Urinary bladder (tissue), 4 donors: Measurements from ENCODE around the gene SLC15A3. TPM values are rescaled to one million over a fixed set of nuclear protein-coding genes. Genes with fewer than 3 reads are reported as not detected.

Source experiments
- DNase-seq: peaks from one replicate; pipeline ENCODE4 v3.0.0-alpha.2; 2015; ENCODE audit errors: extremely low spot score
- H3K27ac ChIP-seq: one replicate; pipeline ENCODE4 v1.5.1; 2013; ENCODE audit warnings: low read depth, mild to moderate bottlenecking, moderate library complexity
- H3K36me3 ChIP-seq: one replicate; pipeline ENCODE4 v1.6.1; 2013; ENCODE audit warnings: mild to moderate bottlenecking, moderate library complexity; ENCODE audit not compliant: insufficient read depth
- H3K4me1 ChIP-seq: one replicate; pipeline ENCODE4 v1.6.1; 2013; ENCODE audit warnings: mild to moderate bottlenecking, moderate library complexity; ENCODE audit not compliant: insufficient read depth
- H3K4me3 ChIP-seq: one replicate; pipeline ENCODE4 v1.5.1; 2013; ENCODE audit warnings: low read depth, low read length
- WGBS: extraction: QIAGEN DNeasy Blood & Tissue Kit; methylation state at CpG from one replicate; pipeline ENCODE4 v1.1.7; 2013; 5-methylcytosine and 5-hydroxymethylcytosine counted together
- polyA plus RNA-seq: library from polyadenylated mRNA; stranded (reverse); fragments of 200-250 nt; gene quantifications from one replicate; pipeline ENCODE4 v1.2.3, GENCODE V29; 2013
- total RNA-seq: library from RNA; depleted of rRNA; stranded (reverse); fragments of >200 nt; gene quantifications from one replicate; pipeline ENCODE4 v1.2.3, GENCODE V29; 2014
- donor health status: healthy with polysubstance abuse.
- donor health status: healthy.

Gene SLC15A3
- total and polyA plus RNA-seq, 2 donors, result 12.7 to 34.7 TPM

DNA sequence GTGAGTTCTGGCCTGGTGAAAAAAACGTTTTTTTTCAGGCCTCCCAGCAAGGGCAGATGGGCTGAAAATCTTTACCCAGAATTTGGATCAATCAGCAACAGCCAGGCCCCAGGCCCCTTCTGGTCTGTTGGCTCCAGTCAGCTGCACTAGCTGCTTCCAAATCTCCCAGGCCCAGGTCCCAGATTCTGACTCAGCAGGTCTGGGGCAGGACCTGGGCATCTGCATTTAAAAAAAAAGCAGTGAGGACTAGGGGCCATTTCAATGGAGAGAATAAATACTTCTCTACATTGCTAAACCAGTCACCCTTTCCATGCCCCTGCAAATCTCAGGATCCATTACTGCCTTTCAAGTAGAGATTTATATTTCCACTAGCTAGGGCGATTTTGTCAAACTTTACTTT, 4.3 kb downstream of the SLC15A3 start:
- H3K4me1 ChIP-seq, result no peaks in the 10 kb centered on the region
- no peak overlapping the region for H3K27ac ChIP-seq
- no peak overlapping the region for H3K4me3 ChIP-seq
- H3K36me3 ChIP-seq, result no peaks in the 10 kb centered on the region
- WGBS, result 48% methylated on average over 2 of the region's 2 CpGs
- DNase-seq, result no peak

DNA sequence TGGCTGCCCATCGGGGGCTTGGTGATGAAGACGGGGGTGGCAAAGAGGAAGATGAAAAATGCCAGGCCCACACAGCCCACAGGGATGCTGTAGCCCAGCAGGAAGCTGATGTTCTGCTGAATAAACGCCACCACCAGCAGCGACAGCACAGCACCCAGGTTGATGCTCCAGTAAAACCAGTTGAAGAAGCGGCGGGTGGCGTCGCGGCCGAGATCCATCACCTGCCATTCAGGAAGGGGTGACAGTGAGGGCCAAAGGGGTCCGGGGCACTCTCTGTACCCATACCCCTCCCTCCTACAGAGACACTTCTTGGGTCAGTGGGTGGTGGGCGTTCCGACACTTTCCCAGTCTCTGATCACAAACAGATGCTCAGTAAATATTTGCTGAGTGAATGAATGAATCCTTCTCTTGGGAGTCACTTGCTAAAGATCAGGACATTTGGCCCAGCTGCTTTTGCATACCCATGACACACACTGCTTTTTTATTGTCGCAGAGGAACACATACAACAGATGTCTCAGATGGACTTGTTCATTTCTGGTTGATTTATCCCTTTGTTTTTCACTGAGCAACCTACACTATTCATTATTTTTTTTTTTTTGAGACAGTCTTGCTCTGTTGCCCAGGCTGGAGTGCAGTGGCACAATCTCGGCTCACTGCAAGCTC, 5.2 kb downstream of the SLC15A3 start:
- Histone ChIP-seq H3K4me3 (no peak overlapping the region), H3K27ac (no peak overlapping the region), H3K4me1 (no peaks in the 10 kb centered on the region), H3K36me3 (no peaks in the 10 kb centered on the region)
- DNase-seq, result no peak
- WGBS, result 86% methylated on average over 15 of the region's 15 CpGs

DNA sequence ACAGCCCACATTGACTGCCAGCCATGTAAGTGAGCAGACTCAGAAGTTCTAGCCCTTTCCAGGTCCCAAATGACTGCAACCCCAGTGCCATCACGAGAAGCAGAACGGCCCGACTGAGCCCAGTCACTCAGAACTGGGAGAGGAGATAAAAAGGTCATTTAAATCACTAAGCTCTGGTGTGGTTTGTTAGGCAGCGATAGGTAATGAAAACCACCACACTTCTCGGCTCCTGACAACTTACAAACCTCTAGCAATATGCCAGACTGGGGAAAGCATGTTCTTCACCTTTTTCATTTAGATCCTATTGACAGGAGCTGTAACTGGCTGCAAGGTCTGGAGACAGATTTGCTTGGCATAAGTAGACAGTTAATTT, 6.7 kb downstream of the SLC15A3 start:
- no peaks in the 10 kb centered on the region for H3K36me3 ChIP-seq

DNA sequence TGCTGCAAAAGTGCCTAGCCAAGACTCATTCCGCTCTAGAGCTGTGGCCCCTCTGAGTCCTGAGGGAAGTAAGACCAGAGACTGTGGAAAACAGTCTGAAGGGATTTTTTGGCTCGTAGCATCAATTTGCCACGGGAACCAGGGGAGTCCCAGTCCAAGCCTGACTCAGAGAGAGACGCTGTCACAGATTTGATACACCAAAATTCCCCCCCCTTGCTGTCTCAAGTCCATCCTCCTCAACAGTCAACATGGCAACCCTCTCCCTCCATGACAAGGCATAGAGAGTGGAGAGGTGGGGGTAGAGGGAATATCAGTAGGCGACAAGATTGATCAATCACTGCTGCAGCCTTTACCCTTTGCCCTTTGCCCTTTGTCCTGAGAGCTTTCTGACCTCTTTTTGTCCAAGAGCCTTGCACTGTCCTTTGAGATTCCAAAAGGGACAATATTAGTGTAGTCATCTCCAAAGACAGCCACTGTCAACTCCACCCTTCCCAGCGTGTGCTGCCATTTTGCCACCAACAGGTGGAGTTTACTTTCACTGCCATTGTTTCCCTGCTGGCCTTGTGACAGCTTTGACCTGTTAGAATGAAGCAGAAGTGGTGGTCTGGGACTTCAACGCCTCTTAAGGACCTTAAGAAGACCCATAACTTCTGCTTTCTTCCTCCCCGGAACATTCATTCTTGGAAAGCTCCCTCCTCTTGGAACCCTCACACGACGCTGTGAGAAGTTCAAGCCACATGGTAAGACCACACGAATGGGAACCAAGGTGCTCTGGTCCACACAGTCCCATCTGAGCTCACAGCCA, 7.3 kb downstream of the SLC15A3 start:
- H3K4me3 ChIP-seq, result no peak overlapping the region
- H3K36me3 ChIP-seq, result no peaks in the 10 kb centered on the region
- 90% methylated on average over 11 of the region's 11 CpGs for WGBS
- H3K27ac ChIP-seq, result no peak overlapping the region
- no peaks in the 10 kb centered on the region for H3K4me1 ChIP-seq
- DNase-seq, result no peak

More for the DNA sequence above, 6.7 kb downstream of the SLC15A3 start:
- Histone ChIP-seq H3K4me3 (no peak overlapping the region), H3K4me1 (no peaks in the 10 kb centered on the region), H3K27ac (no peak overlapping the region)
- 90% methylated on average over 5 of the region's 5 CpGs for WGBS
- no peak for DNase-seq

DNA sequence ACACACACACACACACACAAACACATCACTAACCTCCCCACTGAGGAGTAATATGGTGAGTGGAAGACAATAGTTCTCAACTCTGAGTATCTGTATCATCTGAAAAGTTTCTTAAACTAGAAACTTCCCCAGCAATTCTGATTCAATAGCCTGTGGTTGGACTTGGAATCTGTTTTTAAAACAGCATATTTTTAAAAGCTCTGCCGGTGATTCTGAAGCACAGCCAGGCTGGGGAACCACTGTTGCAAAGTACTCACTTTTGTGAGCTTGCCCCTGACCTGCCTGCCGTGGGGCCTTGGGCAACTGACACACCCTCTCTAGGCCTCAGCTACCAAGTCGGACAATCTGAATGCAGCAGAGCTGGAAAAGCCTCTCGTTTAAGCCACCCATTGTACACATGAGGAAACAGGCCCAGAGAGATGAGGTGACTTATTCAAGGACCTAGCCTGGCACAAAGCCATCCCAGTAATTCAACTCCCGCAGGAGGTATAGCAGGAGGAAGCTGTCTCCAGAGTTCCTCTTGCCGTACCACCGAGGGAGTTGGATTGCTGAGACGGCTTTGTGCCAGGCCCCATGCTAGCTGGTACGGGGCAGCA, 8.9 kb downstream of the SLC15A3 start:
- Histone ChIP-seq H3K27ac (no peak overlapping the region), H3K36me3 (no peaks in the 10 kb centered on the region), H3K4me3 (no peak overlapping the region), H3K4me1 (no peaks in the 10 kb centered on the region)
- WGBS, result 67% methylated on average over 9 of the region's 9 CpGs
- peak; percentile 48 for DNase-seq

DNA sequence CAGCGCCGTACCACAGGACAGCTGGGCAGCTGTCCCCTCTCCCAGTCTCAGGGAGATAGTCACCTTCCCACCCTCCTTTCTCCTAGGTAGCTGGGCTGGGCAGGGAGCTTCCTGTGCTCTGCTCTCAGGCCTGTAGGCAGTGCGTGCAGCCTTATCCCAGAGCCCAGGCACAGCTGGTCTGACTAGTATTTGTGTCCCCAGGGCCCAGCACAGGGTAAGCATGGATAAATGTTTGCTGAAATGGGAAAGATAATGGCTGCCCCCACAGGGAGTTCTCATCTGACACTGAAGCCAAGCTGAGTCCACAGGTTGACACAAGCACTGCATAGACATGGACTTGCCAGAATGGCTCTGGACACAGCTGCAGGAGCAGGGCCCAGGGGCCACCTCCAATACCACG, 9.8 kb downstream of the SLC15A3 start:
- H3K4me1 ChIP-seq, result no peaks in the 10 kb centered on the region
- WGBS, result 76% methylated on average over 4 of the region's 4 CpGs
- H3K4me3 ChIP-seq, result no peak overlapping the region
- no peak overlapping the region for H3K27ac ChIP-seq
- no peak for DNase-seq
- no peaks in the 10 kb centered on the region for H3K36me3 ChIP-seq

DNA sequence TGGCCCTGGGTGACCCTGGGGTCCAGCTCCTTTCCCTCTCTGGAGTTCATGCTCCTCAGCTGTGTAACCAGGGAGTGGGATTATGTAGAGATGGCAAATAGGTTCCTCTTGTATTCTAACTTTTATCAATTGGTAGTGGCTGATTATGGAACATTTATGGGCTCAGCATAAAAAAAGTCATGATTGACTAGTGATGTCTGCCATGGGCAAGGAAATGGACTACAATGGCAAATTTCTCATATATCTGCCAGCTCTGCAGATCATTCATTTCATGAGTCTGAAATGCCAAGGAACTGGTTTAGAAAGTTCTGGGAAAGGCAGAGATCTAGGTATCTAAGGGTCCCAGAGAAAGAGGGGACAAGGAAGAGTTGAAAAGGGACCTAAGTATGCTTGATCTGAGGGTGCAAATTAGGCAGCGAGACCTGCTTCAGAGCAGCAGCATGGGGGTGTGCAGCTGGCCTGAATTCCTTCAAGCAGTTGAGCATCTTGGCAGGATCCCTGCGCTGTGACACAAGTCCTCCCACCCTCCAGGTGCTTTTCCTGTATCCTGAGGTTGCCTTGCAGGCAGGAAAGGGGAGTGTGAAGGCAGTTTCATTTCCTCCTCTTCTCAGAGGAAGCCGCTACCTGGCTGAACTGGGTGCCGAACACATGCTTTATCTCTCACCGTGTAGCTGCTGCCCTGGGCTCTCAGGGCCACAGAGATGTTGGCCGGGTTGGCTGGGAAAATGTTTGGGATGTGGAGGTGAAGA, 10.4 kb downstream of the SLC15A3 start:
- Histone ChIP-seq H3K4me3 (no peak overlapping the region), H3K36me3 (no peaks in the 10 kb centered on the region)
- WGBS, result 82% methylated on average over 6 of the region's 6 CpGs

DNA sequence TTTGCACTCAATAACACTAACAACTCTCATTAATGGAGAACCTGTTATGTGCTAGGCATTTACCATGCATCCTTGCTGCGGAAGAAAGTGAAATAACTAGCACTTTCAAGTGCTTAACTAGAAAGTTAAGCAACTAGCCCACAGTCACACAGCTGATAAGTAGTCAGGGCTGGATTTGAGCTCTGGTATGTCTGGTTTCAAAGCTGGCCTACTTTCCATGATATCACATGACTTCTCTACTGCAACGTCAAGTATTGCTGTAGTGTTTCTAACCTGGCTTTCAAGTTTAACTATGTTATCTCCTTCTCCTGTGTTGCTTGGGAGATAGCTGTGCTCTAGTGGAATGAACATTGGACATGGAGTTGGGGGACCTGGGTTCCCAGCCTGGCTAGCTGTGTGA, 12.1 kb downstream of the SLC15A3 start:
- DNase-seq, result no peak
- Histone ChIP-seq H3K27ac (no peak overlapping the region), H3K4me3 (no peak overlapping the region), H3K4me1 (no peaks in the 10 kb centered on the region), H3K36me3 (no peaks in the 10 kb centered on the region)
- 52% methylated on average over 2 of the region's 2 CpGs for WGBS

More for the DNA sequence above, 10.4 kb downstream of the SLC15A3 start:
- DNase-seq, result no peak
- Histone ChIP-seq H3K4me1 (no peaks in the 10 kb centered on the region), H3K27ac (no peak overlapping the region)

- Histone ChIP-seq H3K36me3 (no peaks in the 10 kb centered on the region), H3K4me1 (no peaks in the 10 kb centered on the region), H3K4me3 (no peak overlapping the region), H3K27ac (no peak overlapping the region)
- DNase-seq, result no peak
- 87% methylated on average over 7 of the region's 7 CpGs for WGBS
Observed at GRCh38 chr11:60939301-60939700, 12.7 kb downstream of the SLC15A3 start.

- WGBS, result 79% methylated on average over 9 of the region's 9 CpGs
- H3K36me3 ChIP-seq, result no peaks in the 10 kb centered on the region
Observed at GRCh38 chr11:60938500-60938899, 13.5 kb downstream of the SLC15A3 start.

DNA sequence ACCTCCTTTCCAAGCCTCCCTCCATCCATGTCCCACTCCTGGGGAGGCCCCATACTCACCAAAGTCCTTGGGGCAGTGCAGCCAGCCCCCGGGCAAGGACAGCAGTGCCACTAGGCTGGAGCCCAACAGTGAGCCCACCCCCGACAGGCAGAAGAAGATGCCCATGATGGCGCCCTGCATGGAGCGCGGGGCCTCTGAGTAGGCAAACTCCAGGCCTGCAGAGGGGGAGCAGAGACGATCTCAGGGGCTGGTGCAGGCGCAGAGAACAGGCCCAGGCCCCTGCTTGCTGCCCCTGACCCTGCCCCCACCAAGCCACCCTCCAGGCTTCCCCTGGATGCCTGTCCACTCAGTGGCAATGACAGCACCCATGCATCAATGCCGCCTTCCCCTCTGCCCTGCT, 14.2 kb downstream of the SLC15A3 start:
- WGBS, result 92% methylated on average over 8 of the region's 8 CpGs
- no peak overlapping the region for H3K27ac ChIP-seq
- no peak for DNase-seq
- H3K4me3 ChIP-seq, result no peak overlapping the region
- H3K4me1 ChIP-seq, result no peaks in the 10 kb centered on the region
- H3K36me3 ChIP-seq, result no peaks in the 10 kb centered on the region

More at GRCh38 chr11:60938500-60938899, 13.5 kb downstream of the SLC15A3 start:
- Histone ChIP-seq H3K27ac (no peak overlapping the region), H3K4me1 (no peaks in the 10 kb centered on the region), H3K4me3 (no peak overlapping the region)
- no peak for DNase-seq

DNA sequence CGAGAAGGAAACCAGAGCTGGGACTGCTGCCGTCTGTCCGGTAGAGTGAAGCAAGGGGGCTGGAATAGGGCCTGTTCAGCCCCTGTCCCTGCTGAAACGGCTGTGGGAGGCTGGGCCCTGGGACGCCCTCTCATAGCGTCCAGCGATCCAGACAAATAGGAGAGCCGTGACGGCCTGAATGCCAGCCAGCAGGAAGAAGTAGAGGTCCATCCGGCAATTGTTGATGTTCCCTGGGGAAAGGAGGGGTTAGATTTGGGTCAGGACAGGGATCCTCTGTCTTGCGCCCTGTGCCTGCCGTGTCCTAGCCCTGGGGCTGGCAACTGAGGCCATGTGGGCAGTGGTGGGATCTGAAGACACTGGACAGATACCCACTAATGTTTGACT, 14.8 kb downstream of the SLC15A3 start:
- H3K27ac ChIP-seq, result no peak overlapping the region

DNA sequence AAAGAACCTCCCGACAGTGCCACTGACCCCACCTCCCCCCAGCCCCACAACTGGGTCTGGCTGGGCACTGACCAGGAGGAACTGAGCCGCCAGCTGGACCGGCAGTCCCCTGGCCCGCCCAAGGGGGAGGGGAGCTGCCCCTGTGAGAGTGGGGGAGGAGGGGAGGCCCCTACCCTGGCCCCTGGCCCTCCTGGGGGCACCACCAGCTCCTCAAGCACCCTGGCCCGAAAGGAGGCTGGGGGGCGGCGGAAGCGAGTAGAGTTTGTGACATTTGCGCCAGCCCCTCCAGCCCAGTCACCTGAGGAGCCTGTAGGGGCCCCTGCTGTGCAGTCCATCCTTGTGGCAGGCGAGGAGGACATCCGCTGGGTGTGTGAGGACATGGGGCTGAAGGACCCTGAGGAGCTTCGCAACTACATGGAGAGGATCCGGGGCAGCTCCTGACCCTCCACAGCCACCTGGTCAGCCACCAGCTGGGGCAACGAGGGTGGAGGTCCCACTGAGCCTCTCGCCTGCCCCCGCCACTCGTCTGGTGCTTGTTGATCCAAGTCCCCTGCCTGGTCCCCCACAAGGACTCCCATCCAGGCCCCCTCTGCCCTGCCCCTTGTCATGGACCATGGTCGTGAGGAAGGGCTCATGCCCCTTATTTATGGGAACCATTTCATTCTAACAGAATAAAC, 15.4 kb downstream of the SLC15A3 start:
- WGBS, result 86% methylated on average over 18 of the region's 18 CpGs
- no peaks in the 10 kb centered on the region for H3K36me3 ChIP-seq
- no peak overlapping the region for H3K4me3 ChIP-seq
- no peak for DNase-seq
- H3K4me1 ChIP-seq, result no peaks in the 10 kb centered on the region
- no peak overlapping the region for H3K27ac ChIP-seq

More for the DNA sequence above, 14.8 kb downstream of the SLC15A3 start:
- 71% methylated on average over 12 of the region's 12 CpGs for WGBS
- Histone ChIP-seq H3K36me3 (no peaks in the 10 kb centered on the region), H3K4me3 (no peak overlapping the region), H3K4me1 (no peaks in the 10 kb centered on the region)
- DNase-seq, result no peak
